ENCODE results near the gene KIFAP3.

KIFAP3 gene

DNA sequence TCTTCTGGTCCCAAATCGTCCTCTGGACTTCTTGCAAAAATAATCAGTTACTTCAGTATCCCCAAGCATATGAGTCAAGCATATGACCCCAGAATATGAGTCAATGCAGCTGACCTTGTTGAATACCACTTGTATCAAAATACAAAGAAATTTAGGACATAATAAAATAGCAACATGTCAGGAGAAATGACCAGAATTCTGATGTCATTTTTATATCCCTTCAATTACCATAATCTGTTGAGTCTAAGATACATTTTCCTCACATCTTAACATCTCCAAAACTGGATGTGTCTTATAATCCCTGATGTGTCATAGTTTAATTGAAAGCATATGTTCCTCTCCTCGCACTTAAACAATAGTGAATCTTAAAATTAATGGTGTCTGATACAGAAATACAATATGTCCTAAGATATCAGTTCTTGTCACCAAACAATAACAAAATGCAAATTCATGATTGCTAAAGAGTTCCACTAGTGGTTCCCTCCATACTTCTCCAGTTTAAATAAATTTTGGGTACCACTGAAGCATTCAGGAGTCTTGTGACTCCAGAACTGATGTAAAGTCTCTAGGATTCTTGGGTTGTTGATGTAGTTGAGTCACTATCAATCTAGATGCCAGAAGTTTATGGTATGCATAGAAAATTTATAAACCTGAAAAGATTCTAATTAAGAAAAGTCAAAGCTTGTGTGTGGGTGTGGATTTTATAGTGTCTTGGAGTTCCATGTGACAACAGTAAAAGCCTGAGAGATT lies 41.8 kb downstream of the KIFAP3 start:
- Histone ChIP-seq H3K36me3 (ENCODE audit: control insufficient read depth, insufficient read depth, low read length) (no peaks in the 10 kb centered on the region), H3K27me3 (ENCODE audit: insufficient read depth, low read length, poor library complexity) (no peaks in the 10 kb centered on the region), H3K27ac (ENCODE audit: low read depth, low read length) (no peak overlapping the region), H3K9ac (ENCODE audit: low read length) (no peak overlapping the region), H3K56ac (ENCODE audit: low read length) (no peak overlapping the region), H3K79me1 (ENCODE audit: low read length) (no peaks in the 10 kb centered on the region), H4K5ac (ENCODE audit: low read length) (no peak overlapping the region), H2BK120ac (ENCODE audit: low read depth, low read length) (no peak overlapping the region), H3K23ac (ENCODE audit: low read length) (no peak overlapping the region), H2BK15ac (replicated peaks; ENCODE audit: low read depth) (no peak overlapping the region), H3K4me2 (ENCODE audit: low read length) (no peak overlapping the region), H3K4me1 (ENCODE audit: control insufficient read depth, low read depth, low read length) (no peaks in the 10 kb centered on the region), H3K4ac (ENCODE audit: low read depth, low read length) (no peak overlapping the region), H4K8ac (ENCODE audit: low read depth, low read length) (no peak overlapping the region), H3K4me3 (ENCODE audit: low read length) (no peak overlapping the region), H2BK5ac (ENCODE audit: low read length) (no peak overlapping the region), H3K79me2 (ENCODE audit: control insufficient read depth, insufficient read depth, low read length) (no peaks in the 10 kb centered on the region), H2AK5ac (ENCODE audit: low read length) (no peak overlapping the region), H3K18ac (ENCODE audit: low read length) (no peak overlapping the region)
- no peak for DNase-seq
- no CpG with 5 or more reads among the region's 2 CpGs for WGBS (ENCODE audit: extremely low coverage, insufficient coverage, low lambda C conversion rate)

DNA sequence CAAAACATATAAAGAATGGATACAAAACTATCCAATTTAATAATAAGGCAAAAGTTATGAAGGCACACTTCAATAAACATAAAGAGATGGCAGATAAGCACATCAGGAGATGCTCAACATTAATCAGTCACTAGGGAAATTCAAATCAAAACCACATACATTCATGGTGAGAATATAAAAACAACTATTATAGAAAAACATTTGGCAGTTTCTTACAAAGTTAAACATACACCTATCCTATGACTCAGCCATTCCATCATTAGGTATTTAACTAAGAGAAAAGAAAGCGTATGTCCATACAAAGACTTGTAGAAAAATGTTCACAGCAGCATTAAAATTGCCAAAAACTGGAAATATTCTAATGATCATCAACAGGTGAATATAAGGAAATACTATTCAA lies 44.3 kb downstream of the KIFAP3 start:
- H3K4me3 ChIP-seq (ENCODE audit: low read length), result no peak overlapping the region
- H3K9ac ChIP-seq (ENCODE audit: low read length), result no peak overlapping the region
- no peak overlapping the region for H2BK5ac ChIP-seq (ENCODE audit: low read length)
- no peak overlapping the region for H3K27ac ChIP-seq (ENCODE audit: low read depth, low read length)
- no peaks in the 10 kb centered on the region for H3K79me2 ChIP-seq (ENCODE audit: control insufficient read depth, insufficient read depth, low read length)
- no peaks in the 10 kb centered on the region for H3K27me3 ChIP-seq (ENCODE audit: insufficient read depth, low read length, poor library complexity)
- no peak overlapping the region for H4K8ac ChIP-seq (ENCODE audit: low read depth, low read length)
- H3K56ac ChIP-seq (ENCODE audit: low read length), result no peak overlapping the region
- H4K5ac ChIP-seq (ENCODE audit: low read length), result no peak overlapping the region
- no peak overlapping the region for H2AK5ac ChIP-seq (ENCODE audit: low read length)
- DNase-seq, result no peak
- no peak overlapping the region for H2BK15ac ChIP-seq (replicated peaks; ENCODE audit: low read depth)
- no peak overlapping the region for H3K18ac ChIP-seq (ENCODE audit: low read length)
- no peak overlapping the region for H3K23ac ChIP-seq (ENCODE audit: low read length)
- H3K79me1 ChIP-seq (ENCODE audit: low read length), result no peaks in the 10 kb centered on the region
- WGBS (ENCODE audit: extremely low coverage, insufficient coverage, low lambda C conversion rate), result no CpG with 5 or more reads among the region's 1 CpG
- no peak overlapping the region for H3K4ac ChIP-seq (ENCODE audit: low read depth, low read length)
- no peaks in the 10 kb centered on the region for H3K4me1 ChIP-seq (ENCODE audit: control insufficient read depth, low read depth, low read length)
- no peak overlapping the region for H2BK120ac ChIP-seq (ENCODE audit: low read depth, low read length)
- no peak overlapping the region for H3K4me2 ChIP-seq (ENCODE audit: low read length)
- no peaks in the 10 kb centered on the region for H3K36me3 ChIP-seq (ENCODE audit: control insufficient read depth, insufficient read depth, low read length)

DNA sequence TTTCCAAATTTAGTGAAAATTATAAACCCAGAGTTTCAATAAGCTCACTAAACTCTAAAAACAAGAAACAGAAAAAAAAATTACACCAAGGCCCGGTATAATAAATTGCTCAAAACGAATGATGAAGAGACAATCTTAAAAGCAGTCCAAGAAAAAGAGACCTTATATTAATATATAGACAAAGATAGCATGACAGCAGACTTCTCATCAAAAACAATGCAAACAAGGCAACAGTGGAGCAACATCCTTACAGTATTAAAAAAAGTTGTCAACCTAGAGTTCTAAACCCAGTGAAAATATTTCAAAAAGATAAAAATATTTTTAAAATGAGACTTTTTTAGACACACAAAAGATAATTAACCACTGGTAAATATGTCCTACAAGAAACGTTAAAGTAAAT lies 46.7 kb downstream of the KIFAP3 start:
- no peak for DNase-seq
- Histone ChIP-seq H3K4me2 (ENCODE audit: low read length) (no peak overlapping the region), H2BK120ac (ENCODE audit: low read depth, low read length) (no peak overlapping the region), H3K9ac (ENCODE audit: low read length) (no peak overlapping the region), H2BK15ac (replicated peaks; ENCODE audit: low read depth) (no peak overlapping the region), H3K4ac (ENCODE audit: low read depth, low read length) (no peak overlapping the region), H3K79me1 (ENCODE audit: low read length) (no peaks in the 10 kb centered on the region), H3K4me3 (ENCODE audit: low read length) (no peak overlapping the region), H3K23ac (ENCODE audit: low read length) (no peak overlapping the region), H2AK5ac (ENCODE audit: low read length) (no peak overlapping the region), H4K5ac (ENCODE audit: low read length) (no peak overlapping the region), H3K56ac (ENCODE audit: low read length) (no peak overlapping the region), H3K27ac (ENCODE audit: low read depth, low read length) (no peak overlapping the region), H3K27me3 (ENCODE audit: insufficient read depth, low read length, poor library complexity) (no peaks in the 10 kb centered on the region), H2BK5ac (ENCODE audit: low read length) (no peak overlapping the region), H3K4me1 (ENCODE audit: control insufficient read depth, low read depth, low read length) (no peaks in the 10 kb centered on the region), H3K36me3 (ENCODE audit: control insufficient read depth, insufficient read depth, low read length) (no peaks in the 10 kb centered on the region), H3K79me2 (ENCODE audit: control insufficient read depth, insufficient read depth, low read length) (no peaks in the 10 kb centered on the region), H3K18ac (ENCODE audit: low read length) (no peak overlapping the region), H4K8ac (ENCODE audit: low read depth, low read length) (no peak overlapping the region)
- no CpG with 5 or more reads among the region's 3 CpGs for WGBS (ENCODE audit: extremely low coverage, insufficient coverage, low lambda C conversion rate)

DNA sequence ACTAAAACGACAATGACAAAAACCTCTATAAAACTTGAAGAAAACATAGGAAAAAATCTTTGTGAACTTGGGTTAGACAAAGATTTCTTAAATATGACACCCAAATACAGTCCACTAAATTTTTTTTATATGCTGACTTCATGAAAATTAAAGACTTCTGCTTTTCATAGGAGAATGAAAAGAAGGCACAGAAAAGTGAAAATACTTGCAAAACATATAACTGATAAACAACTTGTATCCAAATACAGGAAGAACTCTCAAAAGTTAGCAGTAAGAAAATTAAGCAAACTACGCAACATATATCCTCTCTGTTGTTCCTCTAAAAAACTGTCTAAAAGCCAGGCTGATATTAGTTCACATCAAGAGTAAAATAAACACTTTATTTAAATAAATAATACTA lies 53.6 kb downstream of the KIFAP3 start:
- no peaks in the 10 kb centered on the region for H3K79me2 ChIP-seq (ENCODE audit: control insufficient read depth, insufficient read depth, low read length)
- no peak overlapping the region for H2BK15ac ChIP-seq (replicated peaks; ENCODE audit: low read depth)
- H3K4me1 ChIP-seq (ENCODE audit: control insufficient read depth, low read depth, low read length), result no peaks in the 10 kb centered on the region
- H3K9ac ChIP-seq (ENCODE audit: low read length), result no peak overlapping the region
- no peak overlapping the region for H3K18ac ChIP-seq (ENCODE audit: low read length)
- H3K23ac ChIP-seq (ENCODE audit: low read length), result no peak overlapping the region
- no CpG with 5 or more reads among the region's 2 CpGs for WGBS (ENCODE audit: extremely low coverage, insufficient coverage, low lambda C conversion rate)
- no peaks in the 10 kb centered on the region for H3K36me3 ChIP-seq (ENCODE audit: control insufficient read depth, insufficient read depth, low read length)
- H3K4me2 ChIP-seq (ENCODE audit: low read length), result no peak overlapping the region
- H3K27me3 ChIP-seq (ENCODE audit: insufficient read depth, low read length, poor library complexity), result no peaks in the 10 kb centered on the region
- H3K4ac ChIP-seq (ENCODE audit: low read depth, low read length), result no peak overlapping the region
- no peaks in the 10 kb centered on the region for H3K79me1 ChIP-seq (ENCODE audit: low read length)
- no peak overlapping the region for H2AK5ac ChIP-seq (ENCODE audit: low read length)
- H4K5ac ChIP-seq (ENCODE audit: low read length), result no peak overlapping the region
- H3K27ac ChIP-seq (ENCODE audit: low read depth, low read length), result no peak overlapping the region
- DNase-seq, result no peak
- H3K4me3 ChIP-seq (ENCODE audit: low read length), result no peak overlapping the region
- no peak overlapping the region for H2BK5ac ChIP-seq (ENCODE audit: low read length)
- no peak overlapping the region for H3K56ac ChIP-seq (ENCODE audit: low read length)
- no peak overlapping the region for H2BK120ac ChIP-seq (ENCODE audit: low read depth, low read length)
- H4K8ac ChIP-seq (ENCODE audit: low read depth, low read length), result no peak overlapping the region

DNA sequence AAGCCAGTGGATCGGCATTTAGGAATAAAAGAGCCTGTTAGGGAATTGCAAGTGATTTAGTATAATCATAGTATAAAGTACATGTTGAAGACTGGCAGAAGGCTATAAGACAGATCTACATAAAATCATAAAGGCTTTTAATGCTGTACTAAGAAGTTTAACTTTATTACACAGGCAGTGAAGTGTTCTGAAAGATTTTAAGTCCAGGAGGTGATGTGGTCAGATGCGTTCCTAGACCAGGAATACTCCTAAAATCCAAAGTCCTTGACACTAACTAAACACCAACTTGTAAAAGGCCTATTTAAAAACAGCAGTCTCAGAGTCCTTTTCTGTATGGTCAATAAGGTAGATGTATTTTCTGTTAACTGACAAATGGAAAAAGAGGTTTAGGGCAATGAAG lies 57.0 kb downstream of the KIFAP3 start:
- Histone ChIP-seq H2BK15ac (replicated peaks; ENCODE audit: low read depth) (no peak overlapping the region), H2AK5ac (ENCODE audit: low read length) (no peak overlapping the region), H3K23ac (ENCODE audit: low read length) (no peak overlapping the region), H3K4ac (ENCODE audit: low read depth, low read length) (no peak overlapping the region), H3K4me1 (ENCODE audit: control insufficient read depth, low read depth, low read length) (no peaks in the 10 kb centered on the region), H3K27ac (ENCODE audit: low read depth, low read length) (no peak overlapping the region), H3K36me3 (ENCODE audit: control insufficient read depth, insufficient read depth, low read length) (no peaks in the 10 kb centered on the region), H2BK5ac (ENCODE audit: low read length) (no peak overlapping the region), H3K27me3 (ENCODE audit: insufficient read depth, low read length, poor library complexity) (no peaks in the 10 kb centered on the region), H3K79me2 (ENCODE audit: control insufficient read depth, insufficient read depth, low read length) (no peaks in the 10 kb centered on the region), H3K4me2 (ENCODE audit: low read length) (no peak overlapping the region), H4K5ac (ENCODE audit: low read length) (no peak overlapping the region), H3K56ac (ENCODE audit: low read length) (no peak overlapping the region), H3K18ac (ENCODE audit: low read length) (no peak overlapping the region), H3K4me3 (ENCODE audit: low read length) (no peak overlapping the region), H3K79me1 (ENCODE audit: low read length) (no peaks in the 10 kb centered on the region), H2BK120ac (ENCODE audit: low read depth, low read length) (no peak overlapping the region), H4K8ac (ENCODE audit: low read depth, low read length) (no peak overlapping the region), H3K9ac (ENCODE audit: low read length) (no peak overlapping the region)
- no CpG with 5 or more reads among the region's 2 CpGs for WGBS (ENCODE audit: extremely low coverage, insufficient coverage, low lambda C conversion rate)
- no peak for DNase-seq

DNA sequence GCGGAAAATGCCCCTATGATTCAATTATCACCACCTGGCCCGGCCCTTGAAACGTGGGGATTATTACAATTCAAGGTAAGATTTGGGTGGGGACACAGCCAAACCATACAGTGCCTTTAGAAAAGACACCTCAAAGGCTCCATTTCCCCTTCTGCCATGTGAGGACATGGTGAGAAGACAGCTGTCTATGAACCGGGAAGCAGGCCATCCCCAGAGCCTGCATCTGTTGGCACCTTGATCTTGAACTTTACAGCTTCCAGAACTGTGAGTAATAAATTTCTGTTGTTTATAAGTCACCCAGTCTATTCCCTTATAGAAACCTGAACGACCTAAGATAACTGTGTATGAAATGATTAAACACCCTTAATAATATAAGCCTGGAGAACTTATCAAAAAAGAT lies 61.6 kb downstream of the KIFAP3 start:
- Histone ChIP-seq H2BK120ac (ENCODE audit: low read depth, low read length) (no peak overlapping the region), H3K79me1 (ENCODE audit: low read length) (no peaks in the 10 kb centered on the region), H2AK5ac (ENCODE audit: low read length) (no peak overlapping the region), H3K56ac (ENCODE audit: low read length) (no peak overlapping the region), H3K18ac (ENCODE audit: low read length) (no peak overlapping the region), H3K4me1 (ENCODE audit: control insufficient read depth, low read depth, low read length) (no peaks in the 10 kb centered on the region), H3K4ac (ENCODE audit: low read depth, low read length) (no peak overlapping the region), H3K79me2 (ENCODE audit: control insufficient read depth, insufficient read depth, low read length) (no peaks in the 10 kb centered on the region), H3K4me3 (ENCODE audit: low read length) (no peak overlapping the region), H3K9ac (ENCODE audit: low read length) (no peak overlapping the region), H3K23ac (ENCODE audit: low read length) (no peak overlapping the region), H4K8ac (ENCODE audit: low read depth, low read length) (no peak overlapping the region), H3K27ac (ENCODE audit: low read depth, low read length) (no peak overlapping the region), H3K36me3 (ENCODE audit: control insufficient read depth, insufficient read depth, low read length) (no peaks in the 10 kb centered on the region), H2BK5ac (ENCODE audit: low read length) (no peak overlapping the region), H4K5ac (ENCODE audit: low read length) (no peak overlapping the region), H3K27me3 (ENCODE audit: insufficient read depth, low read length, poor library complexity) (no peaks in the 10 kb centered on the region), H2BK15ac (replicated peaks; ENCODE audit: low read depth) (no peak overlapping the region), H3K4me2 (ENCODE audit: low read length) (no peak overlapping the region)
- no CpG with 5 or more reads among the region's 5 CpGs for WGBS (ENCODE audit: extremely low coverage, insufficient coverage, low lambda C conversion rate)
- DNase-seq, result no peak

Measured in mesendoderm (in vitro differentiated cells).